ENCODE results near the gene STK32B.
"Not testable (repeated sequence)": the region's sequence is repeated elsewhere in the genome, so short reads cannot be mapped to it uniquely, and the experiment has no call there.

Gene STK32B

DNA sequence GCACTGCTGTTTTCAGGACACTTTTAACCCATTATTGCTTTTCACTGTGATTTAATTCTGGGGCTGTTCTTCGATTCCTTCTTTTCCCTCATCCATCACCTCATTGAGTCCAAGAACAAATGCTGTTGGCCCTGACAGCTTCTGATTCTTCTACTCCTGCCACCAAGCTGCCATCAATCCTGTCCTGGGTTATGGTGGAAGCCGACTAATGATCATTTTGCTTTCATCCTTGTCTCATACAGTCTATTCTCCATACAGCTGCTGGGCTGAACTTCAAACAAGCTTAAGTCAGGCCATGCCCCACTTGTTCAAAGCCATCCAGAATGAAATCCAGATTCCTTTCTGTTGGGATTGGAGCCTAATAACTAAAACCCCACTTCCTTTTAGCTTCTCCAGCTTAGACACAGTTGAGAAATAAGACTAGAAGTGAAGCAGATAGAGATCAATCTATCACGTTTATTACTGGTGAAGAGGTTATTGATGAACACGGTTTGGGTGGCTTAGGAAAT, 161.9 kb downstream of the STK32B start:
- no peak for DNase-seq

- DNase-seq: no peak
These were observed 164.0 kb downstream of the STK32B start for GRCh38 chr4:5215321-5215720.

DNA sequence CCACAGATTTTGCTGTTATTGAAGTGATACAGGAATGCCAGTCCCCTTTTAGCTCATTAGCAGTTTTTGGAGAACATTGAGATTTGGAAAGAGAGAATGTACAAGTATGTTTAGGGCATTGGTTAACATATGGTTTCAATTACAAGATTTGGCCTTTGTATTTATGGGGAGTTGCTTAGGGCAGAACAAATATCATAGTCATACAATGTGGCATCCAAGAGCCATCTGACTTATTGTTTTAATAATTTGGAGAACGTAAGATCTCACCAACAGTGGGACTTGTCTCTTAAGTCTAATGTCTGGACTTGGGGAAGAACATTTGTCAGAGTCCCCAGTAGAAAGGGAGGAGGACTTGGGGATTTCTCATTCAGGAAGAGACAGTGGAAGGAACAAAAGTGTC, 166.1 kb downstream of the STK32B start:
- no peak for DNase-seq

- DNase-seq: no peak
These were observed 167.2 kb downstream of the STK32B start for GRCh38 chr4:5218376-5219069.

GRCh38 chr4:5220028-5220427, 168.7 kb downstream of the STK32B start:
- DNase-seq: no peak

DNA sequence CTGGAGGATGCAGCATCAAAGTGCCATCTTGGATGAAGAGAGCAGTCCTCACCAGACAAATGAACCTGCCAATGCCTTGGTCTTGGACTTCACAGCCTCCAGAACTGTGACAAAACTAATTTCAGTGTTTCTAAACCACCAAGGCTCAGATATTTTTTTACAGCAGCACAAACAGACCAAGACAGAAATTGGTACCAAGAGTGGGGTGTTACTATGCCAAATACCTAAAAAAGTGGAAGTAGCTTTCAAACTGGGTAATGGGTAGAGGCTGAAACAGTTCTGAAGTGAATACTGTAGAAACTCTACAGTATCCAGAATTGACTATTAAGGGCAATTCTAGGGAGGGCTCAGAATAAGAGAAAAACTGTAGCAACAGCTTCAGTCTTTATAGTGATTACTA, 170.8 kb downstream of the STK32B start:
- DNase-seq: no peak

- DNase-seq: no peak
These were observed 171.7 kb downstream of the STK32B start for GRCh38 chr4:5222951-5223350.

DNA sequence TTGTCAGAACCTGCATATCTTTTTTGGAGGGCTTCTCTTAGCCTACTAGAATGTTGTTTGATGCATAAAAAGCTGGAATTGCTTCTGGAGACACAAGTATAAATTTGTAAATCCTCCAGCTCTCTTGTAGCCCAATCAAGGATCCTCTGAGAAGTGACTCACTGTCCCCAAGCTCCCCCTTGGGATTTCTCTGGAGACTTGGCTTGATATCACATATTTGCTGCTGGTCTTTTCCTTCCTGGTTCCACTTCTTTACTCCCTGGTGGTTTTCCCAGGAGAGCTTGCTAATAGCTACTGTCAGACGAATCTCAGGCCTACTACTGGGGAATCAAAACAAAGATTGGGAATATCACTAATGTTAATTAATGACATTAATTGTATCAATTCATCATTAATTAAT, 173.1 kb downstream of the STK32B start:
- no peak for DNase-seq

- no peak for DNase-seq
These were observed 181.3 kb downstream of the STK32B start for GRCh38 chr4:5232549-5232948.

DNA sequence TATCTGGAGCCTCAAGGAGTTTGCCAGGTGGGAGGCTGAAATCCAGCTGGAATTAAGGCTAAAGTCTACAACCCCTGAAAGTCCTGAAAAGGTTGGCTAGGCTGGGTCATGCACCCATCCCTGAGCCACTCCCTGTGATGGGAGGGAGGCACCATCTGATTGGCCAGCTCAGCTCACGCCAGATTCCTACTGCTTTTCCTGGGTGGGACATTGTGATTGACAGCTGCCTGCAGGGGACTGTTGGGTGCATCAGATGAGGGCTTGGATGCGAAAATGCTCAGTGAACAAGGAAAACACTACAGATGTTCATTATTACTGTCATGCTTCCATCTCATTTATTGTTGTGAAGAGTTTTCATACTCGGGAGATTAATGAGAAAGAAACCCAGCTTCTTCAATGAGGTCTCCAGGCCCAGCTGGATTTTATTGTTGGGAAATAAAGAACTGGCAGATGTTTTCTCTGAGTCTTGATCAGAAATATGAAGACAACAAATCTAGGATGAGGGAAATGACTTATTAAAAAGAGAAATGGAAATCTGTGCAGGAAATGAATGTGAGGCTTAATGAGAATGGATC, 185.9 kb downstream of the STK32B start:
- DNase-seq: no peak

- no peak for DNase-seq
These were observed 186.9 kb downstream of the STK32B start for GRCh38 chr4:5238173-5238572.

DNA sequence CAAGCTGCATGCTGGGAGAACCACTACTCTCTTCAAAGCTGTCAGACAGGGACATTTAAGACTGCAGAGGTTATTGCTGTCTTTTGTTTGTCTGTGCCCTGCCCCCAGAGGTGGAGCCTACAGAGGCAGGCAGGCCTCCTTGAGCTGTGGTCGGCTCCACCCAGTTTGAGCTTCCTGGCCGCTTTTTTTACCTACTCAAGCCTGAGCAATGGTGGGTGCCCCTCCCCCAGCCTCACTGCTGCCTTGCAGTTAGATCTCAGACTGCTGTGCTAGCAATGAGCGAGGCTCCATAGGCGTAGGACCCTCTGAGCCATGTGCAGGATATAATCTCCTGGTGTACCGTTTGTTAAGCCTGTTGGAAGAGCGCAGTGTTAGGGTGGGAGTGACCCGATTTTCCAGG, 195.8 kb downstream of the STK32B start:
- DNase-seq: not testable (repeated sequence)

GRCh38 chr4:5247735-5248134, 196.5 kb downstream of the STK32B start:
- no peak for DNase-seq

DNA sequence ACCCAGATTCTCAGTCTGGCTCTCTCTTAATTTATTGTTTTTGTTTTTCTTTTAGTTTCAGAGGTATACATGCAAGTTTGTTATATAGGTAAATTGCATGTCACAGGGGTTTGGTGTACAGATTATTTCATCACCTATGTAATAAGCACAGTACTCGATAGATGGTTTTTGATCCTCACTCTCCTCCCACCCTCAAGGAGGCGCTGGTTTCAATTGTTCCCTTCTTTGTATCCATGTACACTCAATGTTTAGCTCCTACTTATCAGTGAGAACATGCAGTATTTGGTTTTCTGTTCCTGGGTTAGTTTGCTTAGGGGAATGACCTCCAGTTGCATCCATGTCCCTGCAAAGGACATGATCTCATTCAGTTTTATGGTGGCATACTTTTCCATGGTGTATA, 198.4 kb downstream of the STK32B start:
- no peak for DNase-seq

- not testable (repeated sequence) for DNase-seq
These were observed 199.3 kb downstream of the STK32B start for GRCh38 chr4:5250536-5250935.

DNA sequence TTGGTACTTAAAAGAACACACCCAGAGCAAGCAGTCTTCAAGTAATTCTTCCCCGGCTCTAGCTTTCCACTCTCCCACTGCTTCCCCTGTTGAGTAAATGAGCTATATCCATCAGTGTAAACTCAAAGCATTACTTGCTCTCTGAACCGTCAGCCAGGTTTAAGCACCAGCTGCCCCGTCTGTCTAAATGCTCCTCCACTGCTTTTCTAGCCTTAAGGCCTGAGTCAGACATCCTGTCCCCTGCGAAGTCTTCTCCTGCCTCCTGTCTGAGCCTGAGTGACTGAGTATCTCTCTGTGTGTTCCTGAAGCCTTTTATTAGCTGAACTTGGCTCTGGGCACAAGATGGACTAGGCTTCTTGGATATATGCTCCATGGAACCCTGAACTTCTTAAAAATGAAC, 205.1 kb downstream of the STK32B start:
- no peak for DNase-seq

- DNase-seq: no peak
These were observed 205.8 kb downstream of the STK32B start for GRCh38 chr4:5257086-5257485.

DNA sequence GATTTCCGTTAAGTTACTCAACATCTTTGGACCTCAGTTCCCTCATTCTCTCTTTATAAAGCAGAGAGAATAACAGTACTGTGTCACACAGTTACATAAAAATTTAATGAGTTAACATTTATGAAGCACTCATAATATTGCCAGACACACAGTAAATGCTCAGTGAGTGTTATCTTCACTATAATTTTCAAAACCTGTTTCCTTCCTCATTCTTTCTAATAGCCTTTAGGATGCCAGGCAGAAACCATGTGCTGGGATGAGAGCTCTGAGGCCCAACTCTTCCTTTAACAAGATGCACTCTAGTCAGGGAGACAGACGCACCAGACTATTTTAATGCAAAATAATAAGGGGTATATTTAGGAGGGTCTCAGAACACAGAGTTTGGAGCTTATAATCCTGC, 208.2 kb downstream of the STK32B start:
- DNase-seq: no peak

DNA sequence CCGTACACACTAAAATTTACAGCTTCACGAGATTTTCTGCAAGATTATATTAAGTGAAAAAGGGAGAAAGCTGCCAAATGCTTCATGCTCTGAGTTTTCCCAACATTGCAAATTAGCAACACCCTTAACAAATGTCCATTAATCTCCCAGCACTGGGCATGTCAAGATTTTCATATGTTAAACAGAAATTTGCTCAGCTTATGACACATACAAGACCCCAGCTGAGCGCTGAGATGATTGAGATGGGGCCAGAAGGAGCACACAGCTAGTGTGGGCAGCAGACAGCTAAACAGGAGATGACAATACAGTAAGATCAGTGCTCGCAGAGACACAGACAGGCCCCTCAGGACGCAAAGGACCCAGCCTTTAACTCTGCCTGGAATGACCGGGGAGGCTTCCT, 208.8 kb downstream of the STK32B start:
- DNase-seq: no peak

DNA sequence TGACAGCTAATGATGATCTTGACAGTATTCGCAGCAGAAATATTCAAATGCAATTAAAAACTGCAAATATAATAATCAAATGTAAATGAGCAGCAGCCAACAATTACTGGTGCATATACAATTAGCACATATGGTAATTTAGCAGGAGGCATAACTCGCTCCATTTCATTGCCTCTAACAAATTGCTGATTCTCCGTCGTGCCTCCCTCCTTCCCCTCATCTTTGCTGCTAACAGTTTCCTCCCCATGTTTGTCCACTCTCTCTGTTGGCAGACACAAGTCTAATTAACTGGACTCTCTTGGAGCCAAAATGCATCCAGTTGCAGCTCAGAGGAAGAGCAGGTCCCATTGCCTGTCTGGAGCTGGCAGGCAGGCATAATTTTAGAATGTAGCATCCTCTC, 210.6 kb downstream of the STK32B start:
- DNase-seq: no peak

- no peak for DNase-seq
These were observed 215.7 kb downstream of the STK32B start for GRCh38 chr4:5266991-5267390.

DNA sequence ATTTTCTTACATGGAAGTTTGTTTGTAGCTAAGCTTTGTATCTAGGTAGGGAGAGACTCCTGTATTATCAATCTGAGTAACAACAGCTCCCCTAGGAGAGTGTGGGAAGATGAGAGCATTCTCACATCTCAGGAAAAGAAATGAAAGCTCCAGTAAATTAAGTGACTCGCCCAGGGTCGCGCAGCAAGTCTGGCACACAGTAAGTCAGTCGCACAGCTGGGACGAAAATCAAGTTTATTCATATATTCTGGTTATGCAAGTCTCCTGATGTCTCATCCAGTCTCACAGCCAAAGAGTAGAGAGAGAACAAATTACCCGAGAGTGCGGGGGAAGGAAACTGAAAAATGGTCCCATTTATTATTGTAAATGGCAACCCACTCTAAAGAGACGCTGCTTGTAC, 216.1 kb downstream of the STK32B start:
- DNase-seq: no peak

DNA sequence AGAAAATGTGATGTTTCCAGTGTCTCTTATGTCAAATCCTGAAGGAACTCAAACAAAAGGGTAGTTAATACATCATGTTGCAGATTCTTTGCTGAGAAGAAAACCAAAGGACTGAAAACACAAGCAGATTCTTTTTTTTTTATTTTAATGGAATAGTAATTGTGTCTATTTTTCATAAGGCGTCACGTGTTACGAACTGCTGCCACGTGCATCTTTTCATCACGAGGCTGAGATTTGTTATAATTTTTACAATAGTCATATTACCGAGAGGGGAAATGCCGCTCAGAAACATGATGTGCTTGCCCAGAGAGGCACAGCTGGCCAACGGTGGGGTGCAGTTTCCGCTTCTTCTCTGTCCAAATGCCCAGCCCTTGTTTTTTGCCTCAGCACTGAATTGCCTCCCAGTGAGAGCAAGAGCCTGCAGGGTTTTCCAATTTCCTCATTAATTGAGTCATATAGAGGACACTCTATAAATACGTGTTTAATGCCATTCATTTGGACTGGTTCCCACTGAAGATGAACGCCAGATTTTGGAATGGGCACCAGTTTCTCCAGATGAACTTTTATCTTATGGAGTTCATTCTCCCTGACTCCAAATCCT, 225.3 kb downstream of the STK32B start:
- no peak for DNase-seq

GRCh38 chr4:5277079-5277478, 225.8 kb downstream of the STK32B start:
- no peak for DNase-seq

DNA sequence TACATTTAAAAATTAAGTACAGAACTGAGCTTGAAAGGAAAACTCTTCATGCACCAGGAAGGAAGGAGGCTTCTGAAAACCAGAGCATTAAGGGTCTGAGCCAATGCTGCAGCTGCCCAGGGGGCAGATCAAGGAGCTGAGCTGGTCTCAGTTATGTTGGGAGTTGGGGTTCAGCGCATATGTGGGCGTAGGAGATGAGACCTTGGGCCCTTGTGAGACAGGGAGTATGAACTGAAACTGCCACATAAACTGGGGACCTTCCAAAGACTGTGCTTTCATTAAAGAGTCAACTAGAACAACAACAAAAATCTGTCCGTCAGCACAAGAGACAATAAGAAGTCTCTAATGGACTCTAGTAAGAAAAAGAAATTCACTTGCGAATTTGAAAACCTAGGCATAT, 226.9 kb downstream of the STK32B start:
- no peak for DNase-seq
